Stimulated activated CD4-positive, alpha-beta T cell treated with anti-CD3 and anti-CD28 coated beads, Interleukin-15, amount 100 ng/mL, for 24 hours (primary cell): ENCODE measurements around the gene LIX1.
"Not testable (repeated sequence)": the region's sequence is repeated elsewhere in the genome, so short reads cannot be mapped to it uniquely, and the experiment has no call there.

Experiments
- DNase-seq: peaks from one replicate; pipeline ENCODE4 v3.0.0-alpha.2; 2020

The LIX1 gene

DNA sequence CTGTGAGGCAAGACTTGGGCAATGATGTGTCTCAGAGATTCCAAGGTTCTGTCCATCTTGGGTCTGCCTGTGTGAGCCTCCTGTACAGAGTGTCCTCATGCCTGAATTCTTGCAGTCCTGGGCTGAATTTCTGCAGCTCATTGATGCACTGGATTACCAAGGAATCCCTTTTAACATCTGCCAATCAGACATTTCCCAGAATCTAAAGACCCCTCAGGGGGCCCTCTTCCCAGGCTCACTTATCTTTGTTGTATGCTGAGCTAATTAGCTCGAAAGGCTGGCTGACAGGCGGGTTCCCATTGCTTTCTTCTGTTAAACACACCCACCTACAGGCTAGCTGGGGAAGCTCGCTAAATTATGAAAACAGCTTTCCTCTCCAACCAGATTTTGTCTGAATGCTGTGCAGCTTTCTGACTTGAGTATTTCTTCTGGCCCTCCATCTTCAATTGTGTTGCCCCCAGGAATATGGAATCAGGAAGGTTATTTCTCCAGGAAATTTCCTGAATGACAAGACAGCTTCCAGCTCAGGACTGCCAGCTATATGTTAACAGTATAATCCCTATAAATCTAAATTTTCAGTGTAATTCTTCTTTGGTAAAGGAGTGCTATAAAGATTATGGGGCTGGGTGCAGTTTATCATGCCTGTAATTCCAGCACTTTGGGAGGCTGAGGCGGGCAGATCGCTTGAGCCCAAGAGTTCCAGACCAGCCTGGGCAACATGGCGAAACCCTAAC lies at the start of gene LIX1:
Gene LIX1 (minus strand): TSS at position 91 of the 734 bp plus-strand sequence. CDS start 35 bp downstream, at position 56.
- peak; percentile 30 for DNase-seq

DNA sequence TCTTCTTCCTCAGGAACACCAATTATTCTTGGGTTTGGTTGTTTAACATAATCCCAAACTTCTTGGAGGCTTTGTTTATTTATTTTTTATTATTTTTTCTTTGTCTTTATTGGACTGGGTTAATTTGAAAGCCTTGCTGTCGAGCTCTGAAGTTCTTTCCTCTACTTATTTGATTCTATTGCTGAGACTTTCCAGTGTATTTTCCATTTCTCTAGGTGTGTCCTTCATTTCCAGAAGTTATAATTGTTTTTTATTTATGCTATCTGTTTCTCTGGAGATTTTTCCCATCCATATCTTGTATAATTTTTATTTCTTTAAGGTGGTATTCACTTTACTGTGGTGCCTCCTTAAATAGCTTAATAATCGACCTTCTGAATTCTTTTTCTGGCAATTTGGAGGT lies 49.5 kb upstream of the LIX1 start:
- DNase-seq = no peak

DNA sequence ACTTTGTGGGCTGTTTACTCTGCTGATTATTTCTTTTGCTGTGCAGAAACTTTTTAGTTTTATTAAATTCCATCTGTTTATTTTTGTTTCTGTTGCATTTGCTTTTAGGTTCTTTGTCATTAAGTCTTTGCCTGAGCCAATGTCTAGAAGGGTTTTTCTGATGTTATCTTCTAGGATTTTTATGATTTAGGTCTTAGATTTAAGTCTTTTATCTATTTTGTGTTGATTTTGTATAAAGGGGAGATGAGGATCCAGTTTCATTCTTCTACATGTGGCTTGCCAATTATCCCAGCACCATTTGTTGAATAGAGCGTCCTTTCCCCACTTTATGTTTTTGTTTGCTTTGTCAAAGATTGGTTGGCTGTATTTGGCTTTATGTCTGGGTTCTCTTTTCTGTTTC lies 47.1 kb upstream of the LIX1 start:
- not testable (repeated sequence) for DNase-seq

DNA sequence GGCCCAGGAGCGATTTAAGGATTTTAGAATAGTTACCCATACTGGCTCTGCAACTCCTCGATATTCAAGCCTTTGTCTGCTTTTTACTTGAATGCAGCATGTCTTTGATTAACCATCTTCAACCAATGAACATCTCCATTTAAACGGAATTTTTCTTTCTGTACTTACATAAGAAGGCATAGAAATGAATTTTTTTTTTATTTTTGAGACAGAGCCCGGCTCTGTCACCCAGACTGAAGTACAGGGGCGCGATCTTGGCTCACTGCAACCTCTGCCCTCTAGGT lies 41.5 kb upstream of the LIX1 start:
- DNase-seq = no peak

DNA sequence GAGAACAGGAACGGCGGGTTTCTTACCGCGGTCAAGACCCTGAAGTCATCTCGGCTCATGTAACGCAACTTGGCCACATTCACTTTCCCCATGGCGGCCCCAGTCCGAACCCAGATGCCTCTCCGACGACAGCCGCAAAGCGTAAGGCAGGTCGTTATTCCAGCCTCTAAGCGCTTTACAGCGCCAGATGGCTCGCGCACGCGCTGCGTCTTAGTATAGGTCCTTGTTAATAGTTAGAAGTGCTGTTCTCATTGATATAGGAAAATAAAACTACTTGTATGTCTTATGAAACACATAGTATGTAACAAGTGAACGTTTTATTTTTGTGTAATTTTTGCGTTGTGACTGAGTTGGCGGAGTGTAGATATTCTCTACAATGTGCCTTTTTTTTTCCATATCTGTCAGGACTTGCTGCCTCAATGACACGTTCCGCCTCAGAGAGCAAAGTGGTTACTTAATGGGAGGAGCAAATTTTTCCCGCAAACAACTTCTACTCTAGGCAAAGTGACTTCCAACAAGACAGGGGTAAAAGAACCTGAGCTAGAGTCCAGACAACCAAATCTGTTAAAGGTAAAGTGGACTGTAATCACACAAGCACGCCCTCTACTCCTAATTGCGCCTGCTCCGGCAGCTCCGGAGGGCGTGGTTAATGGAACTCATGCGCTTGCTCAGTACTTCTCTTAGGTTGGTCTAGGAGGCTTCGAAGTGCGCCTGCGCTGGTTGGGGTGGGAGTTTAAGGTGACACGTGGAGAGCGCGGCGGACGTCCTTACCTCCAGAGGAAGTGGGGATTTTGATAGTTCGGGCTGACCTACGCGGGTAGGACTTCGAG lies 40.9 kb upstream of the LIX1 start, which contains the start of gene RIOK2:
Gene RIOK2 (minus strand): TSS at position 148 of the 830 bp plus-strand sequence. CDS start 56 bp downstream, at position 92.
- peak; percentile 97 for DNase-seq

DNA sequence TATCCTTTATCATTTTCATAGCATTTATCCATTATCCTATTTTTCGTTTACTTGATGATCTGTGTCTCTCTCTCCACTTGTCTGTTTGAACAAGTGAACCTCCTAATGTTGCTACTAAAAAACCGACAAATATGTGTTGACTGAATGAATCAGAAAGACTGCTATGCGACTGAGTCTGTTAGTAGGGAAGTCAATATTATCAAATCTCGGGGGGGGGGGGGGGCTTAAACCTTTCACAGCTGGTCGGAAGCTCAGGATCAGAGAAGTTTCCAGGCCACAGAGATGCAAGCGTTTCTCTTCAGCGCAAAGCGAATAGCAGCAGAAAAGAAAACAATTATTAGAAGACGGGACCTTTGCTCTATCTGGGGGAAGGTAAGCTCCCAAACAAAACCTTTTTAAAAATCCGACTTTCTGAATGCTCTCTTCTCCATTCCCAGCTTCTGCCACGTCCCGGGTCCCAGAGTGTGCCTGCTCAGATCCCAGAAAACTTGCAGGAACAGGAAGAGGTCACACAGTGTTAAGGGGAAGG lies 40.2 kb upstream of the LIX1 start:
- no peak for DNase-seq

DNA sequence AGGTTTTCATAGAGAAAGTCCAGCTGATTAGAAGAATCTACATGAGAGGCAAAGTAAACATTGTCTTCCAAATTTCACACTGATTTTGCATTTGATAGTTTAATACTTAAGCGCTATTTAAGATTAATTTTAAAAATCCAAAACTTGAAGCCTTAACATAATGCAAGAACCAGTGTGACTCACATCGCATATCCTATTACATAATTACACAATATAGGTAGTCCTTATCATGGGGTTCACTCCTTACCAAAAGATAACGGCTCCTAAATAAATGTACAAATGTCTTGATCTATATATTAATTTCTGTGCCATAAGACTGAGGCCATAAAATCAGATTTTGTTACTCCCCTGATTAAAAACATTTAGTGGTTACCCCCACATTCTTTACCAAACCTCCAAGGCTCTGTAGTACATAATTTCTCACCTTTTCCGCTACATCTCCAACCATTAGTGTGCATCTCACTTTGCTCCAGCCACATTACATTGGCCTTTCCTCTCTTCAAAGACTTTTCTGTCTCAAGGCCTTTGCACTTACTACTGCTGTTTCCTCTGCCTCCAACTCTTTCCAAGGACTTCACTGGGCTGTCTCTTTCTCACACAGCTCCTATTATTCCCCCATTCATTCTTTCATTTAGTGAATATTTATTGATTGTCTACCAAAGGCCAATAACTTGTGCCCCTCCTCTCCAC lies 39.6 kb upstream of the LIX1 start:
- no peak for DNase-seq

DNA sequence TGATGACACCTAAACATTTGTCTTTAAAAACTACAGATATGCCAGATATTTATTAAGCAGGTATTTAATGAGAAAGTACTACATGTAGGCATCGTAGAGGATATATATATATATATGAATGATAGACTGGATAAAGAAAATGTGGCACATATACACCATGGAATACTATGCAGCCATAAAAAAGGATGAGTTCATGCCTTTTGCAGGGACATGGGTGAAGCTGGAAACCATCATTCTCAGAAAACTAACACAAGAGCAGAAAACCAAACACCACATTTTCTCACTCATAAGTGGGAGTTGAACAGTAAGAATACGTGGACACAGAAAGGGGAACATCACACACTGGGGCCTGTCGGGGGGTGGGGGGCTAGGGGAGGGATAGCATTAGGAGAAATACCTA lies 37.0 kb upstream of the LIX1 start:
- DNase-seq = not testable (repeated sequence)

DNA sequence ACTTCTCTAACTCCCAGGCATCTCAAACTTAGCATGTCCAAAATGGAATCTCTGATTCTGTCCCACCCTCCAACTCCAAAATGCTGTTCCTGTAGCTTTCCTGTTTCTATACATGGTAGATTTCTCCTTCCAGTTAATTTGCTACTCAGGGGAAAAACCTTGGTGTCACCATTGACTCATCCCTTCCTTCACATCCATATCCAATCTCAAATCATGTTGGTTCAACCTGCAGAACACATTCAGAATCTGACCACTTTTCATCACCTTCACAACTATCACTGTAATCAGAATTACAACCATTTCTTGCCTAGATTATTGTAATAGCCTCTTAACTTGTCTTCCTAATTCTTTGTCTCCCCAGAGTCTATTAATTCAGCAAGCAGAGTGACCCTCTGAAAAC lies 29.8 kb upstream of the LIX1 start:
- DNase-seq = no peak

DNA sequence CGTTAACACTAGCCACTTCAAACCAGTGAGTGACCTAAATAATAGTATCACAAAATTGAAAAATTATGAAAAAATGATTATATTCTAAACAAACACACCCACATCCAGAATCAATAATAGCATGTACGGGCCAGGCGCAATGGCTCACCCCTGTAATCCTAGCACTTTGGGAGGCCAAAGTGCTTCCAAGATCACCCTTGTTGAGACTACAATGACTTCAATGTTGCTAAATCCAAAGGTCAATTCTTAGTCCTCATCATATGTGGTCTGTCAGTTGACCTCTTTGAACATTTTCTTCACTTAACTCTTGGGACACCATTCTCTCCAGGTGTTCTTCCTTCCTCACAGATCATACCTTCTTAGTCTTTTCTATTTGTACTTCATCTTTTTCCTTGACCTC lies 29.3 kb upstream of the LIX1 start:
- no peak for DNase-seq

DNA sequence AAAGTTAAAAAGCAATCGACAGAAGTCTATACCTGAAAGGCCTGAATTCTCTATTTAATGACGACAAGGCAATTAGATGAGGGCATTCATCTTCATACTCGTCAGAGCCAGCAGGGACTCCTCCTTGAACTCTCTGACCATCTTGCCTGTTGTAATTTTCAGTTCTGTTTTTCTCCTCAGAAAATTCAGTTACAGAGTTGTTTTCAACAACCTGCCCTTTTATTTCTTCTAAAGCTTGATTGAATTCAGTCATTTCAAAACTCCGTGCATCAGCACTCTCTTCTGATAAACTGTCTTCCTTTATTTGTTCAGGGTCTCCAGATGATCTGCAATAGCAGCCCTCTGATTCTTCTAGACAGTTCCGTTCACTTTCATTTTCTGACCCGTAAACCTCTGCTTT lies 25.0 kb upstream of the LIX1 start:
- DNase-seq = no peak

DNA sequence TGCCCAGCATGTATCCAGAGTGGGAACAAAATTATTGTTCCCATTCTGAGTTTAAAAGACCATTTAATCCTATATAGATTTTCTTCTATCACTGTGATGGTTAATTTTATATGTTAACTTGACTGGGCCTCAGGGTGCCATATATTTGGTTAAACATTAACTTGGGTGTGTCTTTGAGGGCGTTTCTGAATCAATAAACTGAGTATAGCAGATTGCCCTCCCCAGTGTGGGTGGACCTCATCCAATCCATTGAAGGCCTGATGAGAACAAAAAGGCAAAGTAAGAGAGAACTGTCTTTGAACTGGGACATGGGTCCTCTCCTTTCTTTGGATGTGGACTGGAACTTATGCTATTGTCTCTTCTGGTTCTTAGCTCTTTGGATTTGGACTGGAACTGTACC lies 23.3 kb upstream of the LIX1 start:
- DNase-seq = no peak

DNA sequence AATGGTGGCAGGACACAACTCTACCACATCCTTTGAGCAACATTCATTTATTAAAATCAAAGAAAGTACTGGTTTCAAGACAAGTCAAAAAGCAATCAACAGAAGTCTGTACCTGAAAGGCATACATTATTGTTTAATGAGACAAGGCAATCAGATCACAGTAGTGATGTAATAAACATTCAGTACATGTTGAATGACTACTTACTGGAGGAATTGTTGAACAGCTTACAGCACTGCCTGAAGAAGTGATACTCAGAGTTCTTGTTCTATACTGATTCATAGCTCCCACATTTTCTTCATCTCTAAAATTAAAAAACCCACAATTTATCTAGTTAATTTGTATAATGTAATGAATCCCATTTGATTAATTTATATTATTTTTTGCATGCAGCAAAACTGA lies 22.4 kb upstream of the LIX1 start:
- DNase-seq = no peak

DNA sequence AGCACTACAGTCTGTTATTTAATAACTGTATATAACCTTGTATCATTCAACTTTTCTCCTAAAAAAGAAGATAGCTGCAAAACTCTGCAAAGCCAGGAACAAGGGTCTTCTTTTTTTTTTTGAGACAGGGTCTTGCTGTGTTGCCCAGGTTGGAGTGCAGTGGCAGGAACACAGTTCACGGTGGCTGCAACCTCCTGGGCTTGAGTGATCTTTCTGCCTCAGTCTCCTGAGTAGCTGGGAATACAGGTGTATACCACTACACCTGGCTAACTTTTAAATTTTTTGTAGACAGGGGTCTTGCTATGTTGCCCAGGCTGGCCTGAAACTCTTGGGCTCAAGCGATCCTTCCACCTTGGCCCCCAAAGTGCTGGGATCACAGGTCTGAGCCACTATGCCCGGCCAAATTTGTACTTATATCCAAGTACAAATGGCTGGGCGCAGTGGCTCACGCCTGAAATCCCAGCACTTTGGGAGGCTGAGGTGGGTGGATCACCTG lies 21.4 kb upstream of the LIX1 start:
- DNase-seq = no peak

DNA sequence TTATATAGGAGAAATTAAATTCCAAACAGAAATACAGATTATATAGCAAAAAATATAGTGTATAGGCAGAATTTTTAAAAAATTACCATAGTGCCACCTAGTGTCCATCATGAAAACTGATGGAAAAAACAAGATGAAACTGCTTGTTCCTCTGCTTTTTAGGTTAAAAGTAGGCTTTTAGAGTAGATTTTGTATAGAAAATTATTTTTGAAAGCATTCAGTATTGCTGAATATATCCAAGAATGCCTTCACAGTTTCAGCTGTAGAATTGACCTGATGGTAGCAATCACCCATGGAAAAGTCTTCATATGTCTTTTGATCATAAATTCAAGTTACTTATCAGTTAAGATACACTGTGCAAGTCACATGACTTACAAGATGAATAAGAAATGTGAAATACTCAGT lies 21.0 kb upstream of the LIX1 start:
- DNase-seq = no peak

DNA sequence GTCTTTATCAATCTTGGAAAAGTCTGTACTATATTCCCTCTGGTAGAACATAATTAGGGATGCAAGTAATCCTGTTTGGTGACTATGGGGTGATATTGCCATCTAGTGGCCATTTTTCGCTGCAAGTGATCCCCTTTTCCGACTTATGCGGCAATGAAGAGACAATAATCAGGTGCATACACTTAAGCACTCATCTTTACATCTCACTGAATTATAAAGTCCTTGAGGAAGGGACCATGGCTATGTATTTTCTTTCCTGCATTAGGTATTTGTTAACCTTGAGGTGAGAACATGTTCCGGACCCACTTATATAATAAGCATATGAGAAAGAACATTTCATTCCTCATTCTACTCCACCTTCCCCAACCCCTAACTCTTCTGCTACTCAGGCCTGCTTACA lies 19.6 kb upstream of the LIX1 start:
- DNase-seq = peak; percentile 55

DNA sequence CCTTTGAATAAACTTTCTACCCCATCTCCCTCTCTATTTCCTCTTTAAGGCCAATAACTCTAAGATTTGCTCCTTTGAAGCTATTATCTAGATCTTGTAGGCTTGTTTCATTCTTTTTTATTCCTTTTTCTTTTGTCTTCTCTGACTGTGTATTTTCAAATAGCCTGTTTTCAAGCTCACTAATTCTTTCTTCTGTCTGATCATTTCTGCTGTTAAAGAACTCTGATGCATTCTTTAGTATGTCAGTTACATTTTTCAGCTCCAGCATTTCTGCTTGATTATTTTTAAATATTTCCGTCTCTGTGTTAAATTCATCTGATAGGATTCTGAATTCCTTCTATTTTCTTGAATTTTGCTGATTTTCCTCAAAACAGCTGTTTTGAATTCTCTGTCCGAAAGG lies 15.3 kb upstream of the LIX1 start:
- DNase-seq = no peak

DNA sequence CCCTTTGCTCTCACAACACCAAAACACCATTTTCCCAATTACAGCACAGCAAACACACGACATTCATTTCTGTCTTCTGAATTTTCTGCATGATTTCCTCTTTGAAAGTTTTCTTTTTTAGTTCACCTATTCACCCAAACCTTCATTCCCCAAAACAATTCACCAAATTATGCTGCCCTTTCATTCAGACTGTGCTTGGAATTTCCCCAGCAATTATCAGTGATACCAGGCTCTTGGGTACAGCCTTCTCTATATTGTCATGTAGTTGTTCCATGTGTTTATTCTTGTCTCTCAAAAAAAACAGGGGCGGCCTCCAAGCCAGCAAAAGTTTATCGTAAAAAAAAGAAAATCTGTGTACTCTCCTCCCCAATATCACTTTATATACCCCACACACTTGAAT lies 9.0 kb upstream of the LIX1 start:
- no peak for DNase-seq

DNA sequence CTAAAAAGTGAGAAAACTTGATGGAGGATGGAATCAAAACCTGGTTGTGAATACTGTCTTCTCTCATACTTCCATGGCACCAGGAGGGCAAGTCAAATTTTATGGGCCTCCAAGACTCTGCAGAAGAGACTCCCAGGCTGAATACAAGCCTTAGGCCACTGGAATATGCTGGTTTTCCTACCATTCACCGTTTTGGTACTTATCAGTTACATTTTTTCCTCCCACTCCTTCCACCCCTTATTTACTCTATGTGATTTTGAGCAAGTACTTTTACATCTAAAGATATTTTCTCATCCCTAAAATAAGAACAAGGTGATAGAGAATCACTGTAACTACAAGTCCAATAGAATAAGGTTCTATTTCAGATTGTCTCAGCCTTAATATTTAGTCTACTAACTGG lies 8.0 kb upstream of the LIX1 start:
- no peak for DNase-seq

DNA sequence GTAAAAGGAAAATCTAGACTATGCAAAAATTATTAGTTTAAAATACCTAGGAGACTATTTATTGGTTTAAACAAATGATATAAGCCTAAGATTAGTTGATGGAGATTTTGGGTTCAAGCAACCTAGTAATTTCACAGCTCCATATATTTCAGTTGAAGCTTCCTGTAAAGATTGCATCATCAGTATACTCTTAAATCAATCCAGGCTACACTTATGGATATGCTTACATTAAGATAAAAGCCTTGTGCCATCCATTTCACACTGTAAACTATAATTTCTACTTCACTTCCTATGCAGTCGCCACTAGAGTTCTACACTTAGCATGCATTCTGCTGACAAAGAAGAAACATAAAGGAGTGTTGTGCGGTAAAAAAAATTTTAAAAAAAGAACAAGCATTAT lies 7.3 kb upstream of the LIX1 start:
- no peak for DNase-seq

DNA sequence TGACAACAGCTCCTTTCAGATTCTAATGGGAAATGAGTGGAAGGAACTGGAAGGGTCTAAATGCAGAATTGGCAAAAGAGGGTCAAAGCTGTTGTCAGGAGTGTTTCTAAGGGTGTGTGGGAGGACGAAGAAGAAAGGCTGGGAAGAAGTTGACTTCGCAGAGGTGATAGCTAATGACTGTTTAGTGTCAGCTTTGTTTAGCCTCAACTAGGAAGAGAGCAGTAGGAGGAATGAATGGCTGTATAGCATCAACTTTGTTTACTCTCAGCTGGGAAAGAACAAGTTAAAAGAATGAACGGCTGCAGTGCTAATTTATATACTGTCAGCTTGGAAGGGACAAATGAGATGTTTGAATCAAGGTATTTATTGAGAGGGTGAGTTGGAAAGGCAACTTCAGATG lies 5.9 kb upstream of the LIX1 start:
- DNase-seq = no peak

DNA sequence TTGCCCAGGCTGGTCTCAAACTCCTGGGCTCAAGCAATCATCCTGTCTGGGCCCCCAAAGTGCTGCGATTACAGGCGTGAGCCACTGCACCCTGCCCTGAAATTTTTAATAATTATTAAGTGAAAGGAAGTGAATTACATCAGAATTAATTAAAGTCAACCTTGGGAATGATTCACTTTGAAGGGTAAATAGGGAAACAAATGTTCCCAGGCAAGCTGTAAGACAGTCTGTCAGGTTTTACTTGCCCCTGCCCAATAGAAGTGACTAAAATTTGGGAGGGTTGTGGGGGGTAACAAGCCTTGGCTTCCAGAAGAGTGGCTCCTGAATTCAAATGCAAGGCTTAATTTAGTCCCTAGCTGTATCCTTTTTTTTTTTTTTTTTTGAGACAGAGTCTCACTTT lies 1.3 kb upstream of the LIX1 start:
- DNase-seq = no peak

DNA sequence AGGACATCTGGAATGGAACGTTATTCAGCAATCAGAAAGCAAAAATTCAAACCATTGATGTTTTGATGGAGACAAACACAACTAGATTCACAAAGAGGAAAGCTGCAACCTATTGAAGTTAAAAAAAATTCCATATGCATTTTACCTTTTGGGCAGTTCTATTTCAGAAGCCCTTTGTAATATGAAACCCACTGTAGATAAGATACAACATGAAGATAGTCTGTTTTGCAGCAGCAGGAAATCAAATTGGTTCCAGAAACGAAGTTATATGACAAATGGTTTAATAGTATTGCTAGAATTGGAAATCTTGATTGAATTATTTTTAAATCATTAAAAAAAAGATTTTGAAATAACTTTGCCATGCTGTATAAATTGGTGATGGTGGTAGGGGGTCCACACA lies 872 bp downstream of the LIX1 start:
- no peak for DNase-seq

DNA sequence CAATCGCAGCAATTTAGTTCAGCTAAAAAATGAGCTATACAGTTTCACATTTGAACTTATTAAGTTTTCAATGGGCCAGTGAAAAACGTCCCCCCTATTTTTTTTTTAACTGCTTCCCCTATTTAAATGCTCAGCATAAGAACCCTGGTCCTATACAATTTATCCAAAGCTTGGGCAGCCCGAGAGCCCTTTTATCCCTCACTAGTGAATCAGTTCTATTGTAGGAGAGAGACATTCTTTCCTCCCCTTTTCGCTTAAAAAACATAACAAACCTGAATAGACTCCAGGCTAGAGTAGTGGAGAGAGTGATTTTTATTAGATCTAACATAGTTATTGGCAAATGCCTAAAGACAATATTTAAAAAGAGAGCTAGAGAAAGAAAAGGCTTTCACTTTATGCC lies 1.4 kb downstream of the LIX1 start:
- no peak for DNase-seq
